B cell (primary cell): Measurements from ENCODE around the gene GATAD2A. TPM values are rescaled to one million over a fixed set of nuclear protein-coding genes. Genes with fewer than 3 reads are reported as not detected.

ENCODE experiments used
- ATAC-seq: fragments of 200-7000 bp; cut with Tn5 transposase; one replicate; pipeline ENCODE4 v1.10.0; 2021; ENCODE audit warnings: low read depth, mild to moderate bottlenecking, moderate number of reproducible peaks, moderate library complexity
- CTCF ChIA-PET: fragments of 350-600 bp; sonication (Branson Sonifier 250); formaldehyde crosslinking; loops from one replicate; lab custom pipeline; 2021; ENCODE audit warnings: antibody characterized with exemption, inconsistent platforms; lab: Charles Lee
- POLR2A ChIA-PET: fragments of 350-600 bp; sonication (Branson Sonifier 250); formaldehyde crosslinking; loops from one replicate; lab custom pipeline; 2021; ENCODE audit warnings: antibody characterized with exemption; lab: Charles Lee
- DNase-seq: peaks from one replicate; pipeline ENCODE4 v3.0.0; 2013
- H2AFZ ChIP-seq: 2 replicates; pipeline ENCODE4 v1.6.1; 2012; ENCODE audit warnings: mild to moderate bottlenecking, low read depth, low read length; ENCODE audit not compliant: insufficient read depth, poor library complexity, severe bottlenecking
- H3K27ac ChIP-seq, 2 donors: 1 replicate in 1 of 2; 2 replicates in 1 of 2; pipeline ENCODE4 v1.5.1; 2012 to 2013; ENCODE audit warnings: low read length in 2 of 2, mild to moderate bottlenecking in 2 of 2, moderate library complexity in 1 of 2
- H3K27me3 ChIP-seq, 4 experiments: fragments of 200-600 bp in 1 of 4; sonication (generic) in 1 of 4; replicated peaks in 1 of 4; 1 replicate in 2 of 4; 2 replicates in 2 of 4; pipeline versions ENCODE4 v1.6.1 to v1.7.0; 2013 to 2016; ENCODE audit warnings: low read length in 3 of 4, mild to moderate bottlenecking in 2 of 4, mixed read lengths in 1 of 4, moderate library complexity in 1 of 4; ENCODE audit not compliant: insufficient read depth in 4 of 4, control insufficient read depth in 3 of 4; ENCODE audit errors: control extremely low read depth in 1 of 4
- H3K36me3 ChIP-seq, 2 experiments: replicated peaks in 1 of 2; 1 replicate in 1 of 2; 2 replicates in 1 of 2; pipeline versions ENCODE4 v1.6.1 to v1.7.1; 2013; ENCODE audit warnings: low read length in 1 of 2; ENCODE audit not compliant: insufficient read depth in 2 of 2, control insufficient read depth in 1 of 2; ENCODE audit errors: control extremely low read depth in 1 of 2, extremely low read depth in 1 of 2
- H3K4me1 ChIP-seq, 2 donors: fragments of 200-600 bp in 1 of 2; sonication (generic) in 1 of 2; 1 replicate in 1 of 2; 2 replicates in 1 of 2; pipeline versions ENCODE4 v1.5.1 to v1.6.1; 2013 to 2017; ENCODE audit warnings: low read length in 2 of 2; ENCODE audit not compliant: control insufficient read depth in 2 of 2, insufficient read depth in 2 of 2
- H3K4me2 ChIP-seq: replicated peaks from 2 replicates; pipeline ENCODE3; 2012; ENCODE audit warnings: mild to moderate bottlenecking, low read depth, low read length; ENCODE audit not compliant: poor library complexity, severe bottlenecking
- H3K4me3 ChIP-seq, 5 experiments: fragments of 200-600 bp in 1 of 5; sonication (generic) in 1 of 5; 1 replicate in 3 of 5; 2 replicates in 2 of 5; pipeline versions ENCODE4 v1.5.1 to v1.7.0; 2011 to 2016; ENCODE audit warnings: low read length in 4 of 5, mild to moderate bottlenecking in 4 of 5, low read depth in 2 of 5, control low read depth in 1 of 5, moderate library complexity in 1 of 5; ENCODE audit not compliant: insufficient read depth in 1 of 5; ENCODE audit errors: control extremely low read depth in 1 of 5, extremely low read depth in 1 of 5
- H3K79me2 ChIP-seq: fragments of 200-600 bp; sonication (generic); one replicate; pipeline ENCODE4 v1.6.0; 2016; ENCODE audit warnings: low read length; ENCODE audit not compliant: control insufficient read depth, insufficient read depth
- H3K9ac ChIP-seq: fragments of 200-600 bp; sonication (generic); 2 replicates; pipeline ENCODE4 v1.6.1; 2017; ENCODE audit warnings: mild to moderate bottlenecking, low read length, moderate library complexity
- H3K9me3 ChIP-seq, 3 donors: one replicate each; pipeline versions ENCODE4 v1.6.1 to v1.7.1; 2013; ENCODE audit warnings: low read length in 2 of 3; ENCODE audit not compliant: control insufficient read depth in 2 of 3, insufficient read depth in 1 of 3; ENCODE audit errors: control extremely low read depth in 1 of 3
- H4K20me1 ChIP-seq: 2 replicates; pipeline ENCODE4 v1.6.0; 2012; ENCODE audit warnings: mild to moderate bottlenecking, low read length; ENCODE audit not compliant: insufficient read depth, control insufficient read depth, poor library complexity, severe bottlenecking
- H3K27ac Mint-ChIP-seq: one replicate; pipeline ENCODE4 v1.8.0; 2021; ENCODE audit warnings: mixed read lengths
- H3K27me3 Mint-ChIP-seq: one replicate; pipeline ENCODE4 v1.8.0; 2021; ENCODE audit warnings: mixed read lengths
- H3K4me1 Mint-ChIP-seq: one replicate; pipeline ENCODE4 v1.8.0; 2021; ENCODE audit warnings: mixed read lengths
- H3K4me3 Mint-ChIP-seq: one replicate; pipeline ENCODE4 v1.8.0; 2021; ENCODE audit warnings: mixed read lengths
- H3K9me3 Mint-ChIP-seq: one replicate; pipeline ENCODE4 v1.8.0; 2022; ENCODE audit warnings: mixed read lengths; ENCODE audit not compliant: insufficient read depth
- CTCF ChIP-seq: fragments of 200-600 bp; IDR thresholded peaks from one replicate; pipeline ENCODE4 v1.8.0; 2022; ENCODE audit warnings: antibody characterized with exemption, mild to moderate bottlenecking
- EZH2 ChIP-seq: IDR thresholded peaks from 2 replicates; pipeline ENCODE4 v1.6.1; 2012; ENCODE audit warnings: borderline replicate concordance, low read depth, mild to moderate bottlenecking, moderate library complexity, low read length; ENCODE audit not compliant: insufficient read depth, poor library complexity, severe bottlenecking
- WGBS: methylation state at CpG from one replicate; pipeline ENCODE4 v1.1.5; 2013; ENCODE audit warnings: missing lambda C conversion rate; ENCODE audit not compliant: insufficient coverage; 5-methylcytosine and 5-hydroxymethylcytosine counted together
- intact Hi-C: fragments of 100-400 bp; cut with micrococcal nuclease; formaldehyde crosslinking; loops from one replicate; pipeline ENCODE4 v1.10.0; 2022
- polyA plus RNA-seq: library from polyadenylated mRNA; depleted of rRNA; stranded (reverse); fragments of >200 nt; gene quantifications from 2 replicates; pipeline ENCODE4 v1.2.3, GENCODE V29; 2012
- total RNA-seq, 2 donors: library from RNA; stranded (reverse); fragments of 120-200 nt in 1 of 2; gene quantifications; 1 replicate in 1 of 2; 2 replicates in 1 of 2; pipeline versions ENCODE4 v1.2.3 to v1.2.4, GENCODE V29; 2013 to 2022

The GATAD2A gene
- total and polyA plus RNA-seq, 2 donors (not counting 1 experiment from before 2014, with no cell fraction given): 28.8 to 76.3 TPM

DNA sequence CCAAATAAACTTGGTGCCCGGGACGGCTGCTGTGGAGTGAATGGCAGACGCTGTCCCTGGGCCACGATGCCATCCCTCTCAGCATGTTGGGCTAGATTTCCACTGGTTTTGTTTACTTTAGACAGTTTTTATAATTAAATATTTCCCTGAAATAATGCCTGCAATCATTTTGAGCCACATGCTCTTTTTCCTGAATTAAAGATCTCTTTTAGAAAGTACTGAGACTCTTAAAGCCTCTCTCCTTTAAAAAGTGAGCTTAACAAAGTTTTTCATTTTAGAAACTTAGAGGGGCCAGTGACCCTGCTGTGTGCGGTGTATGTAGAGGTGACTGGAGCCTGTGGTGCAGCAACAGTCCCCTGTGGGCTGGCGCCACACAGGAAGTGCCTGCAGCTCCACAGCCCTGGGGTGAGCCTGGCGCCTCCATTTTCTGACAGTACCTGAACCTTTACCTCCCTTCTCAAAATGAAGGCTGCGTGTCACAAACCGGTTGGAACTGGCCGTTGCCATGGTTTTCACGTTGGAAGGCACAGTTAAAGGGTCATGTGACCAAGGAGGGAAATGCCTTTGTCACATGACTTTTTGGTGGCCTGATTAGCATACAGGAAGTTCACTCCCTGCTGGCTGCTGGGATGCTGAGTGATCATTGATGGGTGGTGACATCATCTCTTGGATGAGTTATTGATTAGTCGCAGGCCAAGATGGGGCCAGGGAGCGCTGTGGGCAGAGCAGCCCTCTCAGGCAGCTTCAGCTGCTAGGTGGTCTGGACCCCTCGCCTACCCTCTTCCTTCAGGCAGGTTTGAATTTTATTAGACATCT, 83.6 kb downstream of the GATAD2A start:
- H3K4me3 Mint-ChIP-seq: peak overlapping the region; percentile 73
- no peaks in the 10 kb centered on the region for H3K27me3 Mint-ChIP-seq
- intact Hi-C loops: loop anchor here (5.0 kb wide), 1 partner anchor 47 kb away; no protein-coding TSS in a partner anchor
- DNase-seq (peak; percentile 90), ATAC-seq (peak; percentile 63)
- 31% methylated on average over 6 of the region's 14 CpGs for WGBS
- peak overlapping the region; percentile 79 to 81 for H3K27ac ChIP-seq
- H3K4me2 ChIP-seq: peak overlapping the region; percentile 64
- peak overlapping the region in 1 of 5 experiments; percentile 32 for H3K4me3 ChIP-seq
- H3K9me3 ChIP-seq: no peaks in the 10 kb centered on the region
- H3K36me3 ChIP-seq: peaks cover 0 to 30% of the 10 kb centered on the region in 2 experiments
- no peaks in the 10 kb centered on the region for H3K27me3 ChIP-seq
- CTCF ChIA-PET: interaction anchor here (0.5 to 9.6 kb wide), 15 partner anchors 8 to 342 kb away, joined by 3 to 301 read pairs (median 12); partner anchors contain the start of genes GATAD2A and MEF2B
- peaks cover 56% of the 10 kb centered on the region for H3K4me1 Mint-ChIP-seq
- H3K27ac Mint-ChIP-seq: peak overlapping the region; percentile 98
- no peaks in the 10 kb centered on the region for H3K9me3 Mint-ChIP-seq
- H4K20me1 ChIP-seq: peaks cover 7% of the 10 kb centered on the region
- no peak for TF ChIP-seq EZH2
- no peak for TF ChIP-seq CTCF
- H3K79me2 ChIP-seq: peaks cover 69% of the 10 kb centered on the region
- H3K9ac ChIP-seq: peak overlapping the region; percentile 41
- peaks cover 37 to 53% of the 10 kb centered on the region in 2 donors for H3K4me1 ChIP-seq
- POLR2A ChIA-PET: interaction anchor here (0.6 to 3.0 kb wide), 8 partner anchors 29 to 193 kb away, joined by 3 to 13 read pairs (median 4); partner anchors contain the start of gene GATAD2A
- H2AFZ ChIP-seq: peak overlapping the region; percentile 61
